HEK293T (cell line): ENCODE measurements around the gene C3.

Experiments
- CTCF ChIA-PET: fragments of 350-600 bp; formaldehyde crosslinking; extraction: SDS; loops from one replicate; lab custom pipeline; 2021; ENCODE audit warnings: antibody characterized with exemption, inconsistent platforms; lab: Yijun Ruan, JAX
- POLR2A ChIA-PET: fragments of 350-600 bp; formaldehyde crosslinking; extraction: SDS; loops from one replicate; lab custom pipeline; 2020; ENCODE audit warnings: antibody characterized with exemption, inconsistent platforms; lab: Yijun Ruan, JAX
- DNase-seq: peaks from one replicate; pipeline ENCODE4 v3.0.0; 2012; ENCODE audit warnings: mixed read lengths; ENCODE audit errors: extremely low spot score
- ARNT ChIP-seq: fragments of 450-650 bp; IDR thresholded peaks from 2 replicates; pipeline ENCODE4 v1.6.1; 2017; ENCODE audit warnings: mild to moderate bottlenecking
- BHLHE40 ChIP-seq: fragments of 450-650 bp; IDR thresholded peaks from 2 replicates; pipeline ENCODE4 v1.6.1; 2016; ENCODE audit warnings: mild to moderate bottlenecking, moderate library complexity, borderline replicate concordance
- CTBP1 ChIP-seq: fragments of 450-650 bp; IDR thresholded peaks from 2 replicates; pipeline ENCODE4 v1.6.1; 2016; ENCODE audit warnings: borderline replicate concordance
- ELF4 ChIP-seq: fragments of 450-650 bp; IDR thresholded peaks from 2 replicates; pipeline ENCODE4 v1.6.1; 2017; ENCODE audit warnings: antibody characterized with exemption
- FOXA1 ChIP-seq: fragments of 450-650 bp; IDR thresholded peaks from 2 replicates; pipeline ENCODE4 v1.6.1; 2016; ENCODE audit warnings: mild to moderate bottlenecking
- FOXK2 ChIP-seq: fragments of 450-650 bp; IDR thresholded peaks from 2 replicates; pipeline ENCODE4 v1.6.1; 2016; ENCODE audit warnings: mild to moderate bottlenecking
- FOXM1 ChIP-seq: fragments of 450-650 bp; IDR thresholded peaks from 2 replicates; pipeline ENCODE4 v1.6.1; 2017; ENCODE audit warnings: mild to moderate bottlenecking, borderline replicate concordance
- HDGF ChIP-seq: fragments of 450-650 bp; IDR thresholded peaks from 2 replicates; pipeline ENCODE4 v1.6.1; 2017; ENCODE audit warnings: antibody characterized with exemption, borderline replicate concordance
- L3MBTL2 ChIP-seq: fragments of 450-650 bp; conservative IDR thresholded peaks from 2 replicates; pipeline ENCODE4 v1.6.1; 2016; ENCODE audit warnings: mild to moderate bottlenecking
- LEF1 ChIP-seq: fragments of 450-650 bp; IDR thresholded peaks from 2 replicates; pipeline ENCODE4 v1.6.1; 2017; ENCODE audit warnings: mild to moderate bottlenecking, borderline replicate concordance
- NFRKB ChIP-seq: fragments of 450-650 bp; IDR thresholded peaks from 2 replicates; pipeline ENCODE4 v1.6.1; 2016; ENCODE audit warnings: mild to moderate bottlenecking, moderate library complexity
- SP1 ChIP-seq: fragments of 450-650 bp; IDR thresholded peaks from 2 replicates; pipeline ENCODE4 v1.6.1; 2017
- SUZ12 ChIP-seq: fragments of 450-650 bp; IDR thresholded peaks from 2 replicates; pipeline ENCODE4 v1.6.1; 2016; ENCODE audit warnings: mild to moderate bottlenecking
- TARDBP ChIP-seq: fragments of 450-650 bp; IDR thresholded peaks from 2 replicates; pipeline ENCODE4 v1.6.1; 2016
- ZNF384 ChIP-seq: fragments of 450-650 bp; IDR thresholded peaks from 2 replicates; pipeline ENCODE4 v1.6.1; 2016
- TF ChIP-seq, protein P1 (sequence below): fragments of 450-650 bp; IDR thresholded peaks from 2 replicates; pipeline ENCODE4 v1.6.1; 2016

C3 gene

GRCh38 chr19:6718111-6718740 lies 2.2 kb downstream of the C3 start:
- TF ChIP-seq HDGF (no peak), ARNT (no peak), ZNF384 (no peak), SUZ12 (no peak), FOXM1 (no peak), L3MBTL2 (no peak), LEF1 (no peak), SP1 (no peak), BHLHE40 (no peak), CTBP1 (no peak), NFRKB (no peak), FOXA1 (no peak), ELF4 (no peak), FOXK2 (no peak)
- TF ChIP-seq, protein P1, sequence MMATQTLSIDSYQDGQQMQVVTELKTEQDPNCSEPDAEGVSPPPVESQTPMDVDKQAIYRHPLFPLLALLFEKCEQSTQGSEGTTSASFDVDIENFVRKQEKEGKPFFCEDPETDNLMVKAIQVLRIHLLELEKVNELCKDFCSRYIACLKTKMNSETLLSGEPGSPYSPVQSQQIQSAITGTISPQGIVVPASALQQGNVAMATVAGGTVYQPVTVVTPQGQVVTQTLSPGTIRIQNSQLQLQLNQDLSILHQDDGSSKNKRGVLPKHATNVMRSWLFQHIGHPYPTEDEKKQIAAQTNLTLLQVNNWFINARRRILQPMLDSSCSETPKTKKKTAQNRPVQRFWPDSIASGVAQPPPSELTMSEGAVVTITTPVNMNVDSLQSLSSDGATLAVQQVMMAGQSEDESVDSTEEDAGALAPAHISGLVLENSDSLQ, result no peak
- no peak for DNase-seq
- ChIA-PET POLR2A (no interaction called here), CTCF (no interaction called here)

- CTCF ChIA-PET, result no interaction called here
- POLR2A ChIA-PET, result no interaction called here
- TF ChIP-seq ARNT (no peak), ELF4 (no peak), CTBP1 (peak; percentile 13; the same call in 1 of the 2 replicates)
- DNase-seq, result no peak
Measured at GRCh38 chr19:6717441-6717971, 2.9 kb downstream of the C3 start.

- DNase-seq, result no peak
- no peak for TF ChIP-seq L3MBTL2
- TF ChIP-seq ARNT, result no peak
- TF ChIP-seq NFRKB, result no peak
- no peak for TF ChIP-seq HDGF
- TF ChIP-seq SUZ12, result no peak
- TF ChIP-seq CTBP1, result no peak
- TF ChIP-seq FOXK2, result no peak
- no peak for TF ChIP-seq BHLHE40
- TF ChIP-seq SP1, result no peak
- no peak for TF ChIP-seq TARDBP
- no peak for TF ChIP-seq ELF4
- no peak for TF ChIP-seq FOXA1
- TF ChIP-seq FOXM1, result no peak
- TF ChIP-seq ZNF384, result no peak
- TF ChIP-seq LEF1, result no peak
- TF ChIP-seq, protein P1, result no peak
- CTCF ChIA-PET, result no interaction called here
- POLR2A ChIA-PET, result no interaction called here
Measured at GRCh38 chr19:6717036-6717435, 3.4 kb downstream of the C3 start.

- ChIA-PET POLR2A (no interaction called here), CTCF (no interaction called here)
- no peak for DNase-seq
- no peak for TF ChIP-seq LEF1
- no peak for TF ChIP-seq SP1
- TF ChIP-seq CTBP1, result no peak
- no peak for TF ChIP-seq FOXA1
- no peak for TF ChIP-seq ARNT
- no peak for TF ChIP-seq TARDBP
Measured at GRCh38 chr19:6716610-6716970, 3.9 kb downstream of the C3 start.

- POLR2A ChIA-PET, result no interaction called here
- CTCF ChIA-PET, result interaction anchor here (0.6 to 0.8 kb wide), 2 partner anchors 53 to 254 kb away, joined by 3 to 4 read pairs; no protein-coding TSS in a partner anchor
- DNase-seq, result no peak
- no peak for TF ChIP-seq FOXM1
- TF ChIP-seq FOXK2, result no peak
Measured at GRCh38 chr19:6714749-6715555, 5.5 kb downstream of the C3 start.

DNA sequence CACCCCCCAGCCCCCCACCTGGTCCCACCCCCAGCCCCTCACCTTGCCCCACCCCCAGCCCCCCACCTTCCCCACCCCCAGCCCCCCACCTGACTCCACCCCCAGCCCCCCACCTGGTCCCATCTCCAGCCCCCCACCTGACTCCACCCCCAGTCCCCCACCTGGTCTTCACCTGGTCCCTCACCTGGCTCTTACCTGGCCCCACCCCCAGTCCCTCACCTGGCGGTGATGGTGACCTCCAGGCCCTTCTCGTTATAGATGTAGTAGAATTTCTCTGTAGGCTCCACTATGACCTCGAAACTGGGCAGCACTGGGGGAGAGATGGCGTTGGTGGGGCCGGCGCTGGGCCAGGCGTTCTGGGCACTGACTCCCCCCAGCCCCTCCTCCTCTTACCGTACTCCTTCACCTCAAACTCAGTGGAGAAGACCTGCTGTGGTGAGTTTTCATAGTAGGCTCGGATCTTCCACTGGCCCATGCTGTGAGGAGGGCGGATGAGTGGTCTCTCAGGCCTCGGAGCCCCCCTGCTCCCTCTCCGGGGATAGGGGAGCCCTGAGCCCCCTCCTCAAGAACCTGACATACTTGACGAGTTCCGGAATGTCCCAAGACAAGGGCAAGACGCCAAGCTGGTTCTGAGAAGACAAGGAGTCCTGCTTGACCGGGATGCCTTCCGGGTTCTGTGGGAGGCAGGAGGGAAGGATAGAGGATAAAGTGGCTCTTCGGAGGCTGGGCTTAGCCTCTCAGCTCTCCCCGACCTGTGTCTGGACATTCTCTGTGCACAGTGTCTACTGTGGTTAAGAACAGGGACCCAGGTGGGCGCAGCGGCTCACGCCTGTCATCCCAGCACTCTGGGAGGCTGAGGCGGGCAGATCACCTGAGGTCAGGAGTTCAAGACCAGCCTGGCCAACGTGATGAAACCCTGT lies 6.4 kb downstream of the C3 start:
- POLR2A ChIA-PET, result no interaction called here
- CTCF ChIA-PET, result no interaction called here
- DNase-seq, result no peak
- TF ChIP-seq BHLHE40 (no peak), FOXA1 (no peak), FOXK2 (no peak), CTBP1 (no peak)
